GM19351 (cell line): ENCODE data around the gene ZNF524.
"Not testable (repeated sequence)": the region's sequence is repeated elsewhere in the genome, so short reads cannot be mapped to it uniquely, and the experiment has no call there.

Experiments used
- ATAC-seq: cut with Tn5 transposase; IDR thresholded peaks from one replicate; pipeline ENCODE4 v1.9.1; 2021; ENCODE audit warnings: mild to moderate bottlenecking, moderate library complexity; ENCODE audit not compliant: unreplicated experiment

ZNF524 gene

GRCh38 chr19:55599842-55600661, at the start of gene ZNF524:
TSS of gene ZNF524 (plus strand) at chr19:55600288. CDS start at chr19:55602113, 1,825 bp downstream.
- peak; percentile 40 for ATAC-seq

GRCh38 chr19:55550321-55550650, 49.8 kb upstream of the ZNF524 start:
- no peak for ATAC-seq

- ATAC-seq: no peak
Observed at GRCh38 chr19:55552206-55552605, 47.9 kb upstream of the ZNF524 start.

GRCh38 chr19:55552620-55553019, 47.5 kb upstream of the ZNF524 start:
- no peak for ATAC-seq

GRCh38 chr19:55553217-55554182, 46.6 kb upstream of the ZNF524 start:
- ATAC-seq: no peak

GRCh38 chr19:55554302-55554701, 45.8 kb upstream of the ZNF524 start:
- no peak for ATAC-seq

GRCh38 chr19:55554741-55555152, 45.3 kb upstream of the ZNF524 start:
- no peak for ATAC-seq

GRCh38 chr19:55559684-55560083, 40.4 kb upstream of the ZNF524 start:
- no peak for ATAC-seq

- ATAC-seq: no peak
Observed at GRCh38 chr19:55563261-55563690, 36.8 kb upstream of the ZNF524 start.

GRCh38 chr19:55566823-55567222, 33.3 kb upstream of the ZNF524 start:
- no peak for ATAC-seq

GRCh38 chr19:55567708-55568328, 32.3 kb upstream of the ZNF524 start:
- no peak for ATAC-seq

GRCh38 chr19:55569477-55569876, 30.6 kb upstream of the ZNF524 start:
- ATAC-seq: not testable (repeated sequence)

- not testable (repeated sequence) for ATAC-seq
Observed at GRCh38 chr19:55573929-55574328, 26.2 kb upstream of the ZNF524 start.

- ATAC-seq: no peak
Observed at GRCh38 chr19:55576746-55577145, 23.3 kb upstream of the ZNF524 start.

GRCh38 chr19:55578031-55578760, 21.9 kb upstream of the ZNF524 start:
- no peak for ATAC-seq

- ATAC-seq: no peak
Observed at GRCh38 chr19:55578761-55579747, 21.0 kb upstream of the ZNF524 start.

GRCh38 chr19:55579766-55580621, 20.1 kb upstream of the ZNF524 start:
- ATAC-seq: no peak

- ATAC-seq: no peak
Observed at GRCh38 chr19:55580628-55581144, 19.4 kb upstream of the ZNF524 start, which contains the start of gene ZNF579. TSS of gene ZNF579 (minus strand) at chr19:55580848. CDS start at chr19:55579639, 1,209 bp downstream.
